ENCODE results near the gene NGF.
"Not testable (repeated sequence)": the region's sequence is repeated elsewhere in the genome, so short reads cannot be mapped to it uniquely, and the experiment has no call there.

Gene NGF

GRCh38 chr1:115337633-115338456 lies at the start of gene NGF:
Gene NGF, minus strand, starts transcription at chr1:115338249. Its CDS starts 51,454 bp downstream, at chr1:115286795.
- no peak for DNase-seq

- DNase-seq: not testable (repeated sequence)
Measured at GRCh38 chr1:115383455-115383854, 45.4 kb upstream of the NGF start.

- DNase-seq: no peak
Measured at GRCh38 chr1:115379943-115380342, 41.9 kb upstream of the NGF start.

GRCh38 chr1:115377411-115377810 lies 39.4 kb upstream of the NGF start:
- no peak for DNase-seq

- no peak for DNase-seq
Measured at GRCh38 chr1:115374598-115374997, 36.5 kb upstream of the NGF start.

- DNase-seq: no peak
Measured at GRCh38 chr1:115373305-115373704, 35.3 kb upstream of the NGF start.

- DNase-seq: no peak
Measured at GRCh38 chr1:115365738-115366137, 27.7 kb upstream of the NGF start.

- no peak for DNase-seq
Measured at GRCh38 chr1:115364780-115365155, 26.7 kb upstream of the NGF start.

GRCh38 chr1:115364046-115364779 lies 26.2 kb upstream of the NGF start:
- DNase-seq: no peak

GRCh38 chr1:115363171-115363570 lies 25.1 kb upstream of the NGF start:
- DNase-seq: no peak

GRCh38 chr1:115360505-115361129 lies 22.6 kb upstream of the NGF start:
- DNase-seq: not testable (repeated sequence)

- not testable (repeated sequence) for DNase-seq
Measured at GRCh38 chr1:115359787-115360452, 21.9 kb upstream of the NGF start.

GRCh38 chr1:115356356-115356755 lies 18.3 kb upstream of the NGF start:
- DNase-seq: no peak

- DNase-seq: no peak
Measured at GRCh38 chr1:115355069-115355468, 17.0 kb upstream of the NGF start.

- DNase-seq: no peak
Measured at GRCh38 chr1:115351143-115351542, 13.1 kb upstream of the NGF start.

- no peak for DNase-seq
Measured at GRCh38 chr1:115348636-115349035, 10.6 kb upstream of the NGF start.

- no peak for DNase-seq
Measured at GRCh38 chr1:115347282-115347681, 9.2 kb upstream of the NGF start.

- no peak for DNase-seq
Measured at GRCh38 chr1:115343200-115343737, 5.2 kb upstream of the NGF start.

- no peak for DNase-seq
Measured at GRCh38 chr1:115341948-115342347, 3.9 kb upstream of the NGF start.

GRCh38 chr1:115340879-115341278 lies 2.8 kb upstream of the NGF start:
- no peak for DNase-seq

- no peak for DNase-seq
Measured at GRCh38 chr1:115338457-115338820, 390 bp upstream of the NGF start.

GRCh38 chr1:115337276-115337632 lies 795 bp downstream of the NGF start:
- DNase-seq: no peak

GRCh38 chr1:115336741-115337140 lies 1.3 kb downstream of the NGF start:
- no peak for DNase-seq
